Measurements from ENCODE around the gene DRD1. TPM values are rescaled to one million over a fixed set of nuclear protein-coding genes. Genes with fewer than 3 reads are reported as not detected.
"Not testable (repeated sequence)": the region's sequence is repeated elsewhere in the genome, so short reads cannot be mapped to it uniquely, and the experiment has no call there.

The DRD1 gene
- total and polyA plus RNA-seq, 4 experiments from 2014 or later = not detected

DNA sequence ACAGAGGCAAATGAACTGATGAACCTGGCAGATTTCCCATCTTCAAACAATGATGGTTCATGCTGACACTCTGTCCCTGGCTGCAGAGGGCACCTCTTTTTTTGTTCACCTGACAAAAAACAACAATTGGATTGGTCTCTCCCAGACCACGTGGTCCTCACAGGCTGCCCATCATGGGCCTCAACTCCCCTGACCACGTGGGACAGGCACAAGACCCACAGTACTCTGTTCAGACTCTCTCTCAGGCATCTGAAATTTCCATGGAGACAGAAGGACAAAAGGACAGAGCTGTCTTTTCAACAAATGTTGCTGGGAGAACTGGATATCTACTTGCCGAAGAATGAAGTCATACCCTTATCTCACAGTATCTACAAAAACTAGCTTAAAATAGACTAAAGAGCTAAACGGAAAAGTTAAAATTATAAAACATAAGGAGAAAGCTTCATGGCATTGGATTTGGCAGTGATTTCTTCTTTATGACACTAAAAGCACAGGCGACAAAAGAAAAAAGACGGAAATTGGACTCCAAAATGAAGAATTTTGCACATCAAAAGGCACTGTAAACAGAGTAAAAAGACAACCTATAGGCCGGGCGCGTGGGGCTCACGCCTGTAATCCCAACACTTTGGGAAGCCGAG lies 12.2 kb upstream of the DRD1 start:
- Mint-ChIP-seq H3K9me3 (no peaks in the 10 kb centered on the region), H3K27me3 (peaks cover 34% of the 10 kb centered on the region in 2 donors), H3K4me3 (no peak overlapping the region), H3K27ac (no peak overlapping the region), H3K4me1 (peaks cover 0 to 1% (median 0%) of the 10 kb centered on the region in 4 donors), H3K36me3 (no peaks in the 10 kb centered on the region)
- H3K9me3 ChIP-seq (ENCODE audit: control insufficient read depth in 1 of 2, low read length in 2 of 2) = no peaks in the 10 kb centered on the region
- no peak overlapping the region for H3K27ac ChIP-seq (ENCODE audit: low read depth, low read length)
- no peak overlapping the region for H3K4me3 ChIP-seq (ENCODE audit: low read length in 2 of 2)
- DNase-seq = no peak
- ChIA-PET CTCF (ENCODE audit: partially characterized antibody) (interaction anchor here (1.1 kb wide), 1 partner anchor 8 kb away, joined by 5 read pairs; no protein-coding TSS in a partner anchor), POLR2A (ENCODE audit: partially characterized antibody) (no interaction called here)
- no peaks in the 10 kb centered on the region for H3K27me3 ChIP-seq (ENCODE audit: insufficient read depth, low read length)
- no peaks in the 10 kb centered on the region for H3K36me3 ChIP-seq (ENCODE audit: insufficient read depth, low read length)
- no peaks in the 10 kb centered on the region for H3K4me1 ChIP-seq (ENCODE audit: insufficient read depth, low read length)
- intact Hi-C loops (cut with micrococcal nuclease) = no loop called here

DNA sequence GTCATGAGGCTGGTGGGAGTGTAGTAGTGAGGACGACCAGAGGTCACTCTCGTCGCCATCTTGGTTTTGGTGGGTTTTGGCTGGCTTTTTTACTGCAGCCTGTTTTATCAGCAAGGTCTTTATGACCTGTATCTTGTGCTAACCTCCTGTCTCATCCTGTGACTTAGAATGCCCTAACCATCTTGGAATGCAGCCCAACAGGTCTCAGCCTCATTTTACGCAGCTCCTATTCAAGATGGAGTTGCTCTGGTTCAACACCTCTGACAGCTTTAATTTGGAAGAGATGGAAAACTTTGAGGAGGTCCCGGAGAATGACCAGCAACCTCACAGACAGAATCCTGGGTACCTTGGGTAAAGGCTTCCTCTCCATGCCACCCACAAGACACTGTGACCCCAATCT lies 10.4 kb upstream of the DRD1 start:
- H3K9me3 ChIP-seq (ENCODE audit: control insufficient read depth in 1 of 2, low read length in 2 of 2); H3K4me1 Mint-ChIP-seq; H3K36me3 Mint-ChIP-seq; H3K27ac ChIP-seq (ENCODE audit: low read depth, low read length); H3K27ac Mint-ChIP-seq; H3K4me1 ChIP-seq (ENCODE audit: insufficient read depth, low read length); H3K4me3 Mint-ChIP-seq; intact Hi-C loops (cut with micrococcal nuclease); H3K4me3 ChIP-seq (ENCODE audit: low read length in 2 of 2); DNase-seq; H3K9me3 Mint-ChIP-seq; POLR2A ChIA-PET (ENCODE audit: partially characterized antibody); H3K27me3 ChIP-seq (ENCODE audit: insufficient read depth, low read length); H3K36me3 ChIP-seq (ENCODE audit: insufficient read depth, low read length): not testable (repeated sequence)
- CTCF ChIA-PET (ENCODE audit: partially characterized antibody) = interaction anchor here (0.7 to 1.5 kb wide), 2 partner anchors 10 kb away, joined by 3 to 6 read pairs; partner anchors contain the start of gene DRD1
- peaks cover 37 to 40% of the 10 kb centered on the region in 2 donors for H3K27me3 Mint-ChIP-seq

DNA sequence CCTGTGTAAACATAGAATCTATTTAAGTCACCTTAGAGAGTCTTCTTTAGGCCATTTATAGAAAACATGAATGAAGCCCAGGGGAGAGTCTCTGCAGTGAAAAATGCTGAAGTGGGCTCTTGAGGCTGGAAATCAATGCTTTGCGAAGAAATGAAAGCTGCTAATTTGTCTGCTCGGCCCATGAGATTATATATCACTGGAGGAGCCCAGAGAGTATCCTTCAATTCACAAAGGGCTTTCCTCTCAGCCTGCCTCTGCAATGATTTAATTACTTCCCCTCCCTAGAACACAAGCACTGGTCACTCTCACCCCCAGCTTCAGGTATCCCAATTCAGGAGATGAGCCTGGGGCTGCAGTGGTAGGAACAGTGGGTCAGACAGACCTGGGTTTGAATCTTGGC lies 8.2 kb upstream of the DRD1 start:
- Histone ChIP-seq H3K9me3 (ENCODE audit: control insufficient read depth in 1 of 2, low read length in 2 of 2) (no peaks in the 10 kb centered on the region), H3K27me3 (ENCODE audit: insufficient read depth, low read length) (no peaks in the 10 kb centered on the region), H3K36me3 (ENCODE audit: insufficient read depth, low read length) (no peaks in the 10 kb centered on the region), H3K4me1 (ENCODE audit: insufficient read depth, low read length) (no peaks in the 10 kb centered on the region), H3K27ac (ENCODE audit: low read depth, low read length) (no peak overlapping the region), H3K4me3 (ENCODE audit: low read length in 2 of 2) (no peak overlapping the region)
- ChIA-PET CTCF (ENCODE audit: partially characterized antibody) (interaction anchor here (2.3 kb wide), 1 partner anchor 13 kb away, joined by 7 read pairs; no protein-coding TSS in a partner anchor), POLR2A (ENCODE audit: partially characterized antibody) (no interaction called here)
- Mint-ChIP-seq H3K36me3 (no peaks in the 10 kb centered on the region), H3K9me3 (peaks cover 0 to 1% (median 0%) of the 10 kb centered on the region in 8 donors), H3K27me3 (peaks cover 42% of the 10 kb centered on the region in 2 donors), H3K4me3 (no peak overlapping the region), H3K27ac (no peak overlapping the region), H3K4me1 (peaks cover 0 to 1% (median 0%) of the 10 kb centered on the region in 4 donors)
- DNase-seq = no peak
- intact Hi-C loops (cut with micrococcal nuclease) = no loop called here

DNA sequence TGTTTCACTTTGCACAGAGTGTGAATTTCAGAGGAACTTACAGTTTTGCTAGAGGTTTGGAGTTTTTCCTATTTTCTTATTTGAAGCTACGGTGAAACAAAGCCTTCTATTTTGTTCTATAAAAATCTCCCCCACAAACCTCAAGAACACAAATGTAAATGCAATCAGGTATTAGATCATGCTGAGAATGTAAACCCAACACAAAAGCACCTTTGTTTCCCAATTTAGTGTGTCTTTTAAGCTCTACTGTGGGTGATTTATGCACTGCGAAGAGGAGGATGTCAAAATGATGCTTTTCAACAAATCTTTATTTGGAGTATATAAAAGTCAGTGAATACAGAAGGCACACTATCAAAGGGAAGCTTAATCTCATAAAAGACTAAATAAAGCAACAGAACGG lies 4.3 kb upstream of the DRD1 start:
- no peaks in the 10 kb centered on the region for H3K36me3 Mint-ChIP-seq
- no peak overlapping the region for H3K4me3 ChIP-seq (ENCODE audit: low read length in 2 of 2)
- H3K36me3 ChIP-seq (ENCODE audit: insufficient read depth, low read length) = no peaks in the 10 kb centered on the region
- H3K4me3 Mint-ChIP-seq = no peak overlapping the region
- peaks cover 3 to 11% (median 7%) of the 10 kb centered on the region in 4 donors for H3K4me1 Mint-ChIP-seq
- peaks cover 7% of the 10 kb centered on the region for H3K27me3 ChIP-seq (ENCODE audit: insufficient read depth, low read length)
- no peaks in the 10 kb centered on the region for H3K9me3 ChIP-seq (ENCODE audit: control insufficient read depth in 1 of 2, low read length in 2 of 2)
- no peak for DNase-seq
- H3K9me3 Mint-ChIP-seq = peaks cover 0 to 1% (median 0%) of the 10 kb centered on the region in 8 donors
- intact Hi-C loops (cut with micrococcal nuclease) = no loop called here
- CTCF ChIA-PET (ENCODE audit: partially characterized antibody) = interaction anchor here (0.8 to 1.5 kb wide), 4 partner anchors 9 to 497 kb away, joined by 3 to 6 read pairs (median 3); no protein-coding TSS in a partner anchor
- no peak overlapping the region for H3K27ac Mint-ChIP-seq
- H3K27me3 Mint-ChIP-seq = peaks cover 36 to 45% of the 10 kb centered on the region in 2 donors
- H3K27ac ChIP-seq (ENCODE audit: low read depth, low read length) = no peak overlapping the region
- H3K4me1 ChIP-seq (ENCODE audit: insufficient read depth, low read length) = peaks cover 13% of the 10 kb centered on the region
- POLR2A ChIA-PET (ENCODE audit: partially characterized antibody) = no interaction called here

DNA sequence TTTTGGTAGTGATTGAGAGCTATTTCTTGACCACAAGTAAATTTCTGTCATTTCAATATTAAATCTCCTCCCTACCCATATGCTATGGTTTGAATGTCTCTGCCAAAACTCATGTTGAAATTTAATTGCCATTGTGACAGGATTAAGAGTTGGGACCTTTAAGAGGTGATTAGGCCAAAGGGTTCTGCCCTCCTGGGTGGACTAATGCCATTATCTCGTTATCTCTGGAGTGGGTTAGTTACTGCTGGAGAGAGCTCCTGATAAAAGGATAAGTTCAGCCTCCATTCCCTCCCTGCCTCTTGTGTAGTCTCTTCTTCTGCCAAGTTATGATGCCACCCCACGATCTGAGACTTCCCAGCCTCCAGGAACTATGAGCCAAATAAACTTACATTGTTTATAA lies 3.6 kb upstream of the DRD1 start:
- intact Hi-C loops (cut with micrococcal nuclease) = no loop called here
- H3K9me3 Mint-ChIP-seq = peaks cover 0 to 1% (median 0%) of the 10 kb centered on the region in 8 donors
- POLR2A ChIA-PET (ENCODE audit: partially characterized antibody) = no interaction called here

DNA sequence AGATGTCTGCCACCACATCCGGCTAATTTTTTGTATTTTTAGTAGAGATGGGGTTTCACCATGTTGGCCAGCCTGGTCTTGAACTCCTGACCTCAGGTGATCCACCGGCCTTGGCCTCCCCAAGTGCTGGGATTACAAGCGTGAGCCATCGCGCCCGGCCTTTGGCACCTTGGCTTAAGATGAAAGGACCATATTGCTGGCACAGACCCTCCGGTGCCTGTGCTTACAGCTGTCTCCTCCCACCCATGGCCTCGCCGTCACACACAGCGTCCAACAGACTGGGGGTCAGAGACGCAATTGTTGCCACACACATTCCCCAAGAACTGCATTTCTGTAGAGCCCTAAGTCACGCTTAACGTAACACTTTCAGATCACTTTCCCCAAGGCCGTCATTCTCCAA lies 2.4 kb upstream of the DRD1 start:
- Mint-ChIP-seq H3K4me1 (peaks cover 3 to 12% (median 7%) of the 10 kb centered on the region in 4 donors), H3K27me3 (peaks cover 40 to 48% of the 10 kb centered on the region in 2 donors)
- H3K36me3 ChIP-seq (ENCODE audit: insufficient read depth, low read length); H3K4me3 ChIP-seq (ENCODE audit: low read length in 2 of 2); H3K4me3 Mint-ChIP-seq; H3K27ac ChIP-seq (ENCODE audit: low read depth, low read length); intact Hi-C loops (cut with micrococcal nuclease); H3K9me3 ChIP-seq (ENCODE audit: control insufficient read depth in 1 of 2, low read length in 2 of 2); H3K36me3 Mint-ChIP-seq; H3K9me3 Mint-ChIP-seq; H3K27ac Mint-ChIP-seq; DNase-seq; POLR2A ChIA-PET (ENCODE audit: partially characterized antibody): not testable (repeated sequence)
- Histone ChIP-seq H3K27me3 (ENCODE audit: insufficient read depth, low read length) (peaks cover 19% of the 10 kb centered on the region), H3K4me1 (ENCODE audit: insufficient read depth, low read length) (peaks cover 13% of the 10 kb centered on the region)
- CTCF ChIA-PET (ENCODE audit: partially characterized antibody) = interaction anchor here (0.7 kb wide), 1 partner anchor 176 kb away, joined by 3 read pairs; no protein-coding TSS in a partner anchor

More for the DNA sequence above, 3.6 kb upstream of the DRD1 start:
- Mint-ChIP-seq H3K4me3 (no peak overlapping the region), H3K27ac (no peak overlapping the region), H3K36me3 (no peaks in the 10 kb centered on the region), H3K27me3 (peaks cover 35 to 46% of the 10 kb centered on the region in 2 donors), H3K4me1 (peaks cover 3 to 12% (median 7%) of the 10 kb centered on the region in 4 donors)
- no peaks in the 10 kb centered on the region for H3K36me3 ChIP-seq (ENCODE audit: insufficient read depth, low read length)
- peaks cover 10% of the 10 kb centered on the region for H3K27me3 ChIP-seq (ENCODE audit: insufficient read depth, low read length)
- CTCF ChIA-PET (ENCODE audit: partially characterized antibody) = interaction anchor here (1.1 kb wide), 1 partner anchor 16 kb away, joined by 6 read pairs; no protein-coding TSS in a partner anchor
- peaks cover 13% of the 10 kb centered on the region for H3K4me1 ChIP-seq (ENCODE audit: insufficient read depth, low read length)
- DNase-seq = no peak
- H3K9me3 ChIP-seq (ENCODE audit: control insufficient read depth in 1 of 2, low read length in 2 of 2) = no peaks in the 10 kb centered on the region
- no peak overlapping the region for H3K4me3 ChIP-seq (ENCODE audit: low read length in 2 of 2)
- no peak overlapping the region for H3K27ac ChIP-seq (ENCODE audit: low read depth, low read length)

DNA sequence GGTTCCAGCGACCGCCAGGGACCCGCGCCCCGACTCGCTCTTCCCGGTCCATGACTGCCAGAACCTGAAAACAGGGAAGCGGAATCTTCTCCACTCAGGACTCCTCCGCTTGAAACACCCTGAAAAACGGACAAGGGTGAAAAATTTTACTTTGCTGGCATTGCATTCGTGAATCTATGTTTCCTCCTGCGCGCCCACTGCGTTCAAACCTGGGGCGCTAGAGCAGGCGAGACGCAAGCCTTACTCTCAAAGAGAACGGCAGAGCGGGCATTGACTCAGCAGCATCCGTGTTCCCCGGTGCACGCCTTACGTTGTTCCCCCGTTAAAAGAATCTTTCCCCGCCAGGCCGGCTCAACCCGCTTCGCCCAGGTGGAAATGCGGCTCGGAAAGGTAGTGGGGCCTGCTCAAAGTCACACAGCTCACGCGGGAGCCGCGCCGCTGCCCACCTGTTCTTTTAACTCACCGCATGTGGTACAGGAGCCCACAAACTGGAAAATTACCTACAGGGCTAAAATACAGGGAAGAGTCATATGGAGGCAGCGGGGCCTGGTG lies 999 bp upstream of the DRD1 start:
- Histone ChIP-seq H3K9me3 (ENCODE audit: control insufficient read depth in 1 of 2, low read length in 2 of 2) (no peaks in the 10 kb centered on the region), H3K4me3 (ENCODE audit: low read length in 2 of 2) (no peak overlapping the region), H3K4me1 (ENCODE audit: insufficient read depth, low read length) (peaks cover 13% of the 10 kb centered on the region), H3K27ac (ENCODE audit: low read depth, low read length) (no peak overlapping the region), H3K27me3 (ENCODE audit: insufficient read depth, low read length) (peaks cover 19% of the 10 kb centered on the region), H3K36me3 (ENCODE audit: insufficient read depth, low read length) (no peaks in the 10 kb centered on the region)
- H3K27ac Mint-ChIP-seq = no peak overlapping the region
- H3K4me1 Mint-ChIP-seq = peaks cover 3 to 12% (median 7%) of the 10 kb centered on the region in 4 donors
- ChIA-PET CTCF (ENCODE audit: partially characterized antibody) (interaction anchor here (1.0 to 2.2 kb wide), 4 partner anchors 9 to 496 kb away, joined by 3 to 7 read pairs (median 6); no protein-coding TSS in a partner anchor), POLR2A (ENCODE audit: partially characterized antibody) (no interaction called here)
- no peaks in the 10 kb centered on the region for H3K9me3 Mint-ChIP-seq
- H3K4me3 Mint-ChIP-seq = peak overlapping the region; percentile 44 to 85 (median 74)
- no peak for DNase-seq
- H3K36me3 Mint-ChIP-seq = no peaks in the 10 kb centered on the region
- peaks cover 43 to 44% of the 10 kb centered on the region in 2 donors for H3K27me3 Mint-ChIP-seq
- intact Hi-C loops (cut with micrococcal nuclease) = no loop called here

Measured in CD4-positive, alpha-beta memory T cell (primary cell).